HG03108 (cell line): Measurements from ENCODE around the gene FRMPD4.

Experiments used
- ATAC-seq: cut with Tn5 transposase; IDR thresholded peaks from one replicate; pipeline ENCODE4 v1.9.1; 2021; ENCODE audit warnings: moderate library complexity; ENCODE audit not compliant: unreplicated experiment

FRMPD4 gene

GRCh38 chrX:12292996-12293765, 154.9 kb downstream of the FRMPD4 start:
- ATAC-seq, result no peak

- ATAC-seq, result no peak
Measured at GRCh38 chrX:12297353-12297752, 159.1 kb downstream of the FRMPD4 start.

GRCh38 chrX:12301288-12301687, 163.0 kb downstream of the FRMPD4 start:
- ATAC-seq, result no peak

GRCh38 chrX:12304261-12304660, 166.0 kb downstream of the FRMPD4 start:
- ATAC-seq, result no peak

GRCh38 chrX:12307961-12308360, 169.7 kb downstream of the FRMPD4 start:
- no peak for ATAC-seq

- no peak for ATAC-seq
Measured at GRCh38 chrX:12308420-12308819, 170.1 kb downstream of the FRMPD4 start.

GRCh38 chrX:12309040-12309743, 170.9 kb downstream of the FRMPD4 start:
- ATAC-seq, result no peak

GRCh38 chrX:12309744-12310076, 171.4 kb downstream of the FRMPD4 start:
- ATAC-seq, result no peak

- no peak for ATAC-seq
Measured at GRCh38 chrX:12314651-12315050, 176.4 kb downstream of the FRMPD4 start.

- ATAC-seq, result no peak
Measured at GRCh38 chrX:12315526-12315925, 177.3 kb downstream of the FRMPD4 start.

- ATAC-seq, result no peak
Measured at GRCh38 chrX:12319003-12319519, 180.8 kb downstream of the FRMPD4 start.

GRCh38 chrX:12319992-12320391, 181.7 kb downstream of the FRMPD4 start:
- ATAC-seq, result no peak

GRCh38 chrX:12322031-12322430, 183.8 kb downstream of the FRMPD4 start:
- no peak for ATAC-seq

- ATAC-seq, result no peak
Measured at GRCh38 chrX:12325171-12325570, 186.9 kb downstream of the FRMPD4 start.

GRCh38 chrX:12327836-12328235, 189.6 kb downstream of the FRMPD4 start:
- no peak for ATAC-seq

GRCh38 chrX:12329476-12329875, 191.2 kb downstream of the FRMPD4 start:
- ATAC-seq, result no peak

- ATAC-seq, result no peak
Measured at GRCh38 chrX:12330841-12331240, 192.6 kb downstream of the FRMPD4 start.

- no peak for ATAC-seq
Measured at GRCh38 chrX:12332786-12333347, 194.6 kb downstream of the FRMPD4 start.

GRCh38 chrX:12339921-12340320, 201.6 kb downstream of the FRMPD4 start:
- no peak for ATAC-seq

- ATAC-seq, result no peak
Measured at GRCh38 chrX:12344954-12345353, 206.7 kb downstream of the FRMPD4 start.

GRCh38 chrX:12349201-12349600, 210.9 kb downstream of the FRMPD4 start:
- ATAC-seq, result no peak

- ATAC-seq, result no peak
Measured at GRCh38 chrX:12352922-12353321, 214.6 kb downstream of the FRMPD4 start.
